SU-DHL-6 (cell line): ENCODE data around the gene DBR1.

ENCODE experiments used
- H2AFZ ChIP-seq: fragments of 200-600 bp; sonication (generic); 2 replicates; pipeline ENCODE4 v1.6.1; 2014; ENCODE audit warnings: low read depth, mild to moderate bottlenecking, moderate library complexity, mixed read lengths, antibody characterized with exemption, low read length; ENCODE audit not compliant: severe bottlenecking
- H3F3A ChIP-seq: fragments of 200-600 bp; shearing (Covaris generic); 2 replicates; pipeline ENCODE4 v1.6.0; 2016; ENCODE audit warnings: antibody characterized with exemption, mild to moderate bottlenecking; ENCODE audit not compliant: insufficient read depth
- H3K27ac ChIP-seq: fragments of 200-600 bp; sonication (generic); 2 replicates; pipeline ENCODE4 v1.5.1; 2016; ENCODE audit warnings: low read depth, mild to moderate bottlenecking, low read length, moderate library complexity, mixed read lengths
- H3K27me3 ChIP-seq: fragments of 200-600 bp; sonication (generic), shearing (Covaris generic); 2 replicates; pipeline ENCODE4 v1.6.0; 2014; ENCODE audit warnings: mild to moderate bottlenecking, low read length
- H3K36me3 ChIP-seq: fragments of 200-600 bp; sonication (generic); 2 replicates; pipeline ENCODE4 v1.6.1; 2014; ENCODE audit warnings: mild to moderate bottlenecking, low read length, mixed read lengths
- H3K4me2 ChIP-seq: fragments of 300-600, 200-600 bp; shearing (Covaris generic), sonication (generic); 2 replicates; pipeline ENCODE4 v1.6.0; 2014; ENCODE audit warnings: low read length, low read depth, mild to moderate bottlenecking; ENCODE audit not compliant: poor library complexity, severe bottlenecking
- H3K4me3 ChIP-seq: fragments of 200-600 bp; sonication (generic); 2 replicates; pipeline ENCODE4 v1.5.1; 2014; ENCODE audit warnings: antibody characterized with exemption, low read length, mild to moderate bottlenecking, mixed read lengths; ENCODE audit not compliant: insufficient read depth, poor library complexity, severe bottlenecking
- H3K79me2 ChIP-seq: fragments of 200-600 bp; sonication (generic); 2 replicates; pipeline ENCODE4 v1.6.1; 2014; ENCODE audit warnings: mild to moderate bottlenecking, low read length, moderate library complexity; ENCODE audit not compliant: insufficient read depth
- H3K9ac ChIP-seq: fragments of 200-600 bp; sonication (generic); 2 replicates; pipeline ENCODE4 v1.7.0; 2014; ENCODE audit warnings: mild to moderate bottlenecking, low read length
- H3K9me2 ChIP-seq: fragments of 200-600 bp; sonication (generic); replicated peaks from 2 replicates; pipeline ENCODE4 v1.6.1; 2014; ENCODE audit warnings: low read length; ENCODE audit not compliant: insufficient read depth
- H3K9me3 ChIP-seq: fragments of 200-600 bp; sonication (generic); 2 replicates; pipeline ENCODE4 v1.6.1; 2014; ENCODE audit warnings: low read length, mixed read lengths; ENCODE audit not compliant: insufficient read depth
- H4K20me1 ChIP-seq: fragments of 200-600 bp; sonication (generic); 2 replicates; pipeline ENCODE4 v1.6.1; 2014; ENCODE audit warnings: low read depth, mild to moderate bottlenecking, antibody characterized with exemption, low read length, moderate library complexity, mixed read lengths
- EZH2phosphoT487 ChIP-seq: fragments of 200-600 bp; sonication (generic), shearing (Covaris generic); conservative IDR thresholded peaks from 2 replicates; pipeline ENCODE4 v1.6.1; 2018; ENCODE audit warnings: mild to moderate bottlenecking, antibody characterized with exemption, low read length, moderate library complexity, mixed read lengths
- TF ChIP-seq, protein P1 (sequence below): fragments of 200-600 bp; sonication (generic); IDR thresholded peaks from one replicate; pipeline ENCODE4 v1.5.1; 2017; ENCODE audit warnings: antibody characterized with exemption, mild to moderate bottlenecking, low read length, moderate library complexity; ENCODE audit not compliant: insufficient read depth, poor library complexity, severe bottlenecking

Gene DBR1

DNA sequence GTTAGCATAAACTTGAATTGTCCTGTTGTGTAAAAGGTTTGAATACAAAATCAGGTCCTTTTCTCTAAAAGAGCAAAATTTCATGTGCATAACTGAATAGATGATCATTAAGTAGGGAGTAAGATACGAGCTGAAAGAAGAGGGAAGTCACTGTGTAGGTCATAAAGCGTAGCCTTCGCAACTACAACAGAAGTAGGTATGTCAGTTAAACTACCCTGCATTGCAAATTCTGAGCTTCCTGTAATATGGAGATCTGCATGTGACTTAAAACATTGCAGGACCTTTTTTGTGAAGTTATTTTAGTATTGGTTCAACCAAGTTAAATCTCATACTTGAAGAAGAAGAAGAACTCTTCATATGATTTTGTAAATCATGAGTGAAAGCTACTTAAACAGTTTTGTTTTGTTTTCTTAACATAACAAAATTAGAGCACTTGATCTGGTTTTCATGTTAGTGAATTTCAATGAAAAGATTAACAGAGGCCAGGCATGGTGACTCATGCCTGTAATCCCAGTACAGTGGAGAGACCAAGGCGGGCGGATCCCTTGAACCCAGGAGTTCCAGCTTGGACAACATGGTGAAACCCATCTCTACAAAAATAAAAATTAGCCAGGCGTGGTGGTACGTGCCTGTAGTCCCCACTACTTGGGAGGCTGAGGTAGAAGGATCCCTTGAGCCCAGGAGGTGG is 38.8 kb upstream of the DBR1 start:
- H4K20me1 ChIP-seq, result peaks cover 6% of the 10 kb centered on the region; the same call in 1 of the 2 replicates
- TF ChIP-seq, protein P1, sequence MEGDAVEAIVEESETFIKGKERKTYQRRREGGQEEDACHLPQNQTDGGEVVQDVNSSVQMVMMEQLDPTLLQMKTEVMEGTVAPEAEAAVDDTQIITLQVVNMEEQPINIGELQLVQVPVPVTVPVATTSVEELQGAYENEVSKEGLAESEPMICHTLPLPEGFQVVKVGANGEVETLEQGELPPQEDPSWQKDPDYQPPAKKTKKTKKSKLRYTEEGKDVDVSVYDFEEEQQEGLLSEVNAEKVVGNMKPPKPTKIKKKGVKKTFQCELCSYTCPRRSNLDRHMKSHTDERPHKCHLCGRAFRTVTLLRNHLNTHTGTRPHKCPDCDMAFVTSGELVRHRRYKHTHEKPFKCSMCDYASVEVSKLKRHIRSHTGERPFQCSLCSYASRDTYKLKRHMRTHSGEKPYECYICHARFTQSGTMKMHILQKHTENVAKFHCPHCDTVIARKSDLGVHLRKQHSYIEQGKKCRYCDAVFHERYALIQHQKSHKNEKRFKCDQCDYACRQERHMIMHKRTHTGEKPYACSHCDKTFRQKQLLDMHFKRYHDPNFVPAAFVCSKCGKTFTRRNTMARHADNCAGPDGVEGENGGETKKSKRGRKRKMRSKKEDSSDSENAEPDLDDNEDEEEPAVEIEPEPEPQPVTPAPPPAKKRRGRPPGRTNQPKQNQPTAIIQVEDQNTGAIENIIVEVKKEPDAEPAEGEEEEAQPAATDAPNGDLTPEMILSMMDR, result no peak
- TF ChIP-seq EZH2phosphoT487, result no peak
- no peak overlapping the region for H2AFZ ChIP-seq

DNA sequence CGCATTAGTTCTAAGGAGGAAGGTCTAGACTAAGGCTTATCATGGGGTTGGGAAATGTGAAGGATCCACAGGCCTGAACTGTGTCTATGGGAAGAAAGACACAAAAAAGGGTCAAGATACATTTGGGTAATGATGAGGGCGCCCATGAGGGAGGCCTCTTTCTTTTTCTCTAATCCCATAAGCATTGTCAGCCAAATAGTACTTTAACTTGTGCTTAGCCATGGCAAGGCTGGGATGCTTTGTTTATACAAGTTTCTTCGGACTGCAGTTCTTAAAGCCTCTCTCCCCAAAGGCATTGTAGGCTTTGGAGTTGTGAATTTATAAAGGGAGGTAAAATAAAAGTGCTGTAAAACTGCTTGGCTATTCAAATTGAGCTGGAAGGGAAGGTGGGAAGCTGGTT is 35.8 kb upstream of the DBR1 start:
- TF ChIP-seq EZH2phosphoT487, result no peak
- TF ChIP-seq, protein P1, result no peak
- H3K79me2 ChIP-seq, result peaks cover 85% of the 10 kb centered on the region

More for the DNA sequence above, 38.8 kb upstream of the DBR1 start:
- Histone ChIP-seq H3K9me2 (no peaks in the 10 kb centered on the region), H3K4me2 (no peak overlapping the region), H3K79me2 (peaks cover 80% of the 10 kb centered on the region), H3K9ac (no peak overlapping the region), H3K9me3 (no peaks in the 10 kb centered on the region), H3K27ac (no peak overlapping the region), H3F3A (no peaks in the 10 kb centered on the region), H3K4me3 (no peak overlapping the region), H3K36me3 (no peaks in the 10 kb centered on the region; the same call in 1 of the 2 replicates), H3K27me3 (no peaks in the 10 kb centered on the region)

DNA sequence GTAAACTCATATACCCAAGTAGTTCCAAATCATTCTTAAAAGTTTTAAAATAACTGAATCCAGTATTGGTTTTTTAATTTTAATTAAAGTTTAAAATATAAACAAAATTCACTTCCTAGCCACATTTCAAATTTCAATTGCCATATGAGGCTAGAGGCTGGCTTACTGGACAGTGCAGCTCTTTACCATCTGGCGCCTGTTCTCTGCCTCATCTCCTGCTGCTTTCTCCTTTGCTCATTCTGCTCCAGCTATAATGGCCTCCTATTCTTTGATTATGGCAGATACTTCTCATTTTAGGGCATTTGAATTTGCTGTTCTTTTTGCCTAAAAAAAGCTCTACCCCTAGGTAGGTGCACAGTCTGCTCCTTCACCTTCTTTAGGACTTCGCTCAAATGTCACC is 31.5 kb upstream of the DBR1 start:
- Histone ChIP-seq H2AFZ (no peak overlapping the region), H4K20me1 (peaks cover 36% of the 10 kb centered on the region)

More for the DNA sequence above, 35.8 kb upstream of the DBR1 start:
- no peaks in the 10 kb centered on the region for H3K9me3 ChIP-seq
- no peaks in the 10 kb centered on the region; the same call in 1 of the 2 replicates for H3K36me3 ChIP-seq
- H2AFZ ChIP-seq, result no peak overlapping the region
- no peak overlapping the region for H3K4me3 ChIP-seq
- no peaks in the 10 kb centered on the region for H3K27me3 ChIP-seq
- H3F3A ChIP-seq, result no peaks in the 10 kb centered on the region
- H3K4me2 ChIP-seq, result no peak overlapping the region
- no peak overlapping the region for H3K9ac ChIP-seq
- peaks cover 22% of the 10 kb centered on the region for H4K20me1 ChIP-seq
- H3K9me2 ChIP-seq, result no peaks in the 10 kb centered on the region
- no peak overlapping the region for H3K27ac ChIP-seq

More for the DNA sequence above, 31.5 kb upstream of the DBR1 start:
- peaks cover 100% of the 10 kb centered on the region for H3K79me2 ChIP-seq
- no peaks in the 10 kb centered on the region for H3F3A ChIP-seq
- no peak overlapping the region for H3K4me3 ChIP-seq
- no peak overlapping the region for H3K27ac ChIP-seq
- no peak for TF ChIP-seq EZH2phosphoT487
- TF ChIP-seq, protein P1, result no peak
- no peak overlapping the region for H3K9ac ChIP-seq
- H3K36me3 ChIP-seq, result no peaks in the 10 kb centered on the region
- no peaks in the 10 kb centered on the region for H3K9me2 ChIP-seq
- no peak overlapping the region for H3K4me2 ChIP-seq
- no peaks in the 10 kb centered on the region for H3K9me3 ChIP-seq
- no peaks in the 10 kb centered on the region for H3K27me3 ChIP-seq
